Activated naive CD8-positive, alpha-beta T cell treated with anti-CD3 and anti-CD28 coated beads, Interleukin-2, amount 10 ng/mL, durations not matched to agents 7 days and 5 days (primary cell): ENCODE measurements around the gene ZBTB40. TPM values are rescaled to one million over a fixed set of nuclear protein-coding genes. Genes with fewer than 3 reads are reported as not detected.
A peak's percentile ranks its signal among the peaks of the same experiment; 100 is the strongest.

Experiments
- ATAC-seq: fragments of 150-1000 bp; cut with Tn5 transposase; one replicate; pipeline ENCODE4 v1.10.0; 2021; ENCODE audit warnings: low read depth, moderate library complexity
- POLR2A ChIA-PET: fragments of 350-600 bp; sonication (Branson Sonifier 250); formaldehyde crosslinking; loops from one replicate; lab custom pipeline; 2021; ENCODE audit warnings: antibody characterized with exemption; lab: Charles Lee
- DNase-seq: peaks from one replicate; pipeline ENCODE4 v3.0.0; 2021
- H3K27ac Mint-ChIP-seq: one replicate; pipeline ENCODE4 v1.8.0; 2022; ENCODE audit warnings: mild to moderate bottlenecking, mixed read lengths
- H3K27me3 Mint-ChIP-seq: one replicate; pipeline ENCODE4 v1.8.0; 2022; ENCODE audit warnings: mild to moderate bottlenecking, moderate library complexity, mixed read lengths
- H3K36me3 Mint-ChIP-seq: one replicate; pipeline ENCODE4 v1.8.0; 2021; ENCODE audit warnings: mild to moderate bottlenecking, mixed read lengths
- H3K4me1 Mint-ChIP-seq: one replicate; pipeline ENCODE4 v1.8.0; 2021; ENCODE audit warnings: mixed read lengths
- H3K4me3 Mint-ChIP-seq: one replicate; pipeline ENCODE4 v1.8.0; 2022; ENCODE audit warnings: mild to moderate bottlenecking, moderate library complexity, mixed read lengths
- H3K9me3 Mint-ChIP-seq: one replicate; pipeline ENCODE4 v1.8.0; 2021; ENCODE audit warnings: mixed read lengths
- total RNA-seq, 2 experiments: library from RNA; stranded (reverse); gene quantifications; one replicate each; pipeline ENCODE4 v1.2.3, GENCODE V29; 2021

The ZBTB40 gene, protein sequence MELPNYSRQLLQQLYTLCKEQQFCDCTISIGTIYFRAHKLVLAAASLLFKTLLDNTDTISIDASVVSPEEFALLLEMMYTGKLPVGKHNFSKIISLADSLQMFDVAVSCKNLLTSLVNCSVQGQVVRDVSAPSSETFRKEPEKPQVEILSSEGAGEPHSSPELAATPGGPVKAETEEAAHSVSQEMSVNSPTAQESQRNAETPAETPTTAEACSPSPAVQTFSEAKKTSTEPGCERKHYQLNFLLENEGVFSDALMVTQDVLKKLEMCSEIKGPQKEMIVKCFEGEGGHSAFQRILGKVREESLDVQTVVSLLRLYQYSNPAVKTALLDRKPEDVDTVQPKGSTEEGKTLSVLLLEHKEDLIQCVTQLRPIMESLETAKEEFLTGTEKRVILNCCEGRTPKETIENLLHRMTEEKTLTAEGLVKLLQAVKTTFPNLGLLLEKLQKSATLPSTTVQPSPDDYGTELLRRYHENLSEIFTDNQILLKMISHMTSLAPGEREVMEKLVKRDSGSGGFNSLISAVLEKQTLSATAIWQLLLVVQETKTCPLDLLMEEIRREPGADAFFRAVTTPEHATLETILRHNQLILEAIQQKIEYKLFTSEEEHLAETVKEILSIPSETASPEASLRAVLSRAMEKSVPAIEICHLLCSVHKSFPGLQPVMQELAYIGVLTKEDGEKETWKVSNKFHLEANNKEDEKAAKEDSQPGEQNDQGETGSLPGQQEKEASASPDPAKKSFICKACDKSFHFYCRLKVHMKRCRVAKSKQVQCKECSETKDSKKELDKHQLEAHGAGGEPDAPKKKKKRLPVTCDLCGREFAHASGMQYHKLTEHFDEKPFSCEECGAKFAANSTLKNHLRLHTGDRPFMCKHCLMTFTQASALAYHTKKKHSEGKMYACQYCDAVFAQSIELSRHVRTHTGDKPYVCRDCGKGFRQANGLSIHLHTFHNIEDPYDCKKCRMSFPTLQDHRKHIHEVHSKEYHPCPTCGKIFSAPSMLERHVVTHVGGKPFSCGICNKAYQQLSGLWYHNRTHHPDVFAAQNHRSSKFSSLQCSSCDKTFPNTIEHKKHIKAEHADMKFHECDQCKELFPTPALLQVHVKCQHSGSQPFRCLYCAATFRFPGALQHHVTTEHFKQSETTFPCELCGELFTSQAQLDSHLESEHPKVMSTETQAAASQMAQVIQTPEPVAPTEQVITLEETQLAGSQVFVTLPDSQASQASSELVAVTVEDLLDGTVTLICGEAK
- 10 to 100 TPM; 26.5 to 30.2 TPM for total RNA-seq

DNA sequence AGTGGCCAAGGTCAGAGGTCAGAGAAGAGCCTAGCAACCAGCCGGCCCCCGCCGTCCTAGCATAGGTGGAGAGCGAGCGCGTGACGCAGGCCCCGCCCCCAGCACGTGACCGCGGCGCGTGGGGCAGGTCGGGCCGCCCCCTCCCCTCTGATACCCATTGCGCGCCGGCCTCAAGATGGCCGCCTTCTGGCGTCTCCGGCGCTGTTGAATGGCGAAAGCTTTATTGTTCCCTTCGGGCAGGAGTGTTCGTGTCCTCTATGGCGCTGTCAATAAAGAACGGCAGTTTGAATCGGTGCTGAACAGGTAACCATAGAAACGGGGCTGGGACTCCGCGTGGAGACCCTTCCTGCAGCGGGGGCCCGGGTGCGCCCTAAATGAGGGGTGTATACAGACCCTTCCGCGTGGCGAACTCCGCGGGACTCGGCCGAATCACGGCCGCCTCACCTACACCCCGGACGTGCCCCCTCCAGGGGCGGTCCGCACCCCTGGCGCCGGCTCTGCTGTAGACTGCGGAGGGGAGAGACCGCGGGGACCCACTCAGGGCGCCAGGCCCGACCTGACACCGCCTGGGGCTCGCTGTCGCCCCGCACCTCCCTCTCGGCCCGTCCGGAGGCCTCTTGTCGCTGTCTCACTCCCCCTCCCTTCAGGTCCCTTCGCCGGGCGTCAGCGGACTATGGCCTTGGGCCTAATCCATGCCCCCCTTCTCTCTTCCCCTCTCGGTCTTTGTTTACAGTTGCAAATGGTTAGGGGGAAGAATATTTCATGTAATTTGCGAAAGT is at the start of gene ZBTB40:
ZBTB40 (plus strand) TSS at position 150 of the 779 bp plus-strand sequence. CDS start 38,098 bp downstream, outside the sequence.
- Mint-ChIP-seq H3K27me3 (no peaks in the 10 kb centered on the region), H3K9me3 (no peaks in the 10 kb centered on the region), H3K27ac (peak within 1 kb of the TSS; percentile 93), H3K36me3 (peaks cover 7% of the 10 kb centered on the region), H3K4me1 (peaks cover 20% of the 10 kb centered on the region), H3K4me3 (peak within 1 kb of the TSS; percentile 94)
- POLR2A ChIA-PET, result no interaction called here
- ATAC-seq (peak; percentile 93), DNase-seq (peak; percentile 96)

DNA sequence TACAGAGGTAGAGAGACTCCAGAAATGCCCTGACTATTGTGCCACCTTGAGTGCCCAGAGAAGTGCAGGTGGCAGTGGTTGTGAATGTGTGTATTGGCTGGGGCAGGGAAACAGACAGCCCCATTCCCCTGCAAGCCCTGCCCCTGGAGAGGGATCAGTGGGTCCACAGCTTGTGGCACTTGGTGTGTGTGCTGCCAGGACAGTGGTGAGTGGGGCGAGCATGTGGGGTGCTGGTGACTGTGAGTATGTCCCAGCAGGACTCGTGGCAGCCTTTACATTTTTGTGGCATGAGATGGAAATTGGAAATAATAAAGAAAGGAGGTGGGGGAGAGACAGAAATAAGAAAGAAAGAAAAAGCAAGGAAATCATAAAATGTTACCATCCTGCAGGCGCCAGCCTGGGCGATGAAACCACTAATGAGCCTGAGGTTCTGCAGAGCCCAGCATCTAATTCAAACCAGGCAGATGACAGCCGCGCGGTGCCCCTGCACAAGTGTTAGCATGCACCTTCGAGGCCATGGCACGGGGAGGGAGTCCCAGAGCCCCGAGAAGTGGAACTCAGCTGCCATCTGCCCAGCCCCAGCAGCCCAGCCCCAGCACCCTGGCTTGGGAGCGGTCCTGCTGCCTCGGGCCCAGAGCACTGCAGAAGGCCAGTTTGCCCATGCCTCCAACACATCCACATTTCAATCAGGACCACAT is 49.1 kb upstream of the ZBTB40 start:
- peaks cover 15% of the 10 kb centered on the region for H3K4me1 Mint-ChIP-seq
- no peak overlapping the region for H3K4me3 Mint-ChIP-seq
- H3K9me3 Mint-ChIP-seq, result no peaks in the 10 kb centered on the region
- POLR2A ChIA-PET, result no interaction called here
- DNase-seq (no peak), ATAC-seq (no peak)
- H3K27ac Mint-ChIP-seq, result no peak overlapping the region
- no peaks in the 10 kb centered on the region for H3K36me3 Mint-ChIP-seq
- peaks cover 76% of the 10 kb centered on the region for H3K27me3 Mint-ChIP-seq

DNA sequence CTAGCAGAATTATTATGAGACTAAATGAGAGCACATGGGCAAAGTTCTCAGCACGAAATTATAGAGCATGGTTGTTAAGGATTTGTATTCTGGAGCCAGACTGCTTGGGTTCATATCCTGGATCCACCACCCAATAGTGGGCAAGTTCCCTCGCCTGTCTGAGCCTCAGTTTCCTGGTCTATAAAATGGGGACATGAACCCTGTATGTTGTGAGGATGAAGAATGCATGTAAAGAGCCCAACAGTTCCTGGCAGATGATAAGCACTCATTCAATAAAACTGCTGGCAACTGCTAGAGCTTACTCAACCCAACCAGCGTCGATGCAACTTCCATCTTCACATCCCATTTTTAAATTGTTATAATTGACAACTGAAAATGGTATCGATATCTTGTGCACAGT is 47.2 kb upstream of the ZBTB40 start:
- no peak overlapping the region for H3K4me3 Mint-ChIP-seq
- no peaks in the 10 kb centered on the region for H3K36me3 Mint-ChIP-seq
- H3K4me1 Mint-ChIP-seq, result peaks cover 4% of the 10 kb centered on the region
- H3K27ac Mint-ChIP-seq, result no peak overlapping the region
- H3K9me3 Mint-ChIP-seq, result no peaks in the 10 kb centered on the region
- peaks cover 63% of the 10 kb centered on the region for H3K27me3 Mint-ChIP-seq
- POLR2A ChIA-PET, result no interaction called here
- no peak for DNase-seq
- no peak for ATAC-seq

GRCh38 chr1:22406722-22407495 is 44.7 kb upstream of the ZBTB40 start:
- ATAC-seq (no peak), DNase-seq (no peak)
- H3K4me1 Mint-ChIP-seq, result no peaks in the 10 kb centered on the region
- no peaks in the 10 kb centered on the region for H3K36me3 Mint-ChIP-seq
- H3K27me3 Mint-ChIP-seq, result peaks cover 48% of the 10 kb centered on the region
- H3K9me3 Mint-ChIP-seq, result no peaks in the 10 kb centered on the region
- POLR2A ChIA-PET, result no interaction called here
- no peak overlapping the region for H3K27ac Mint-ChIP-seq
- H3K4me3 Mint-ChIP-seq, result no peak overlapping the region

GRCh38 chr1:22408230-22408629 is 43.4 kb upstream of the ZBTB40 start:
- no peaks in the 10 kb centered on the region for H3K9me3 Mint-ChIP-seq
- POLR2A ChIA-PET, result no interaction called here

DNA sequence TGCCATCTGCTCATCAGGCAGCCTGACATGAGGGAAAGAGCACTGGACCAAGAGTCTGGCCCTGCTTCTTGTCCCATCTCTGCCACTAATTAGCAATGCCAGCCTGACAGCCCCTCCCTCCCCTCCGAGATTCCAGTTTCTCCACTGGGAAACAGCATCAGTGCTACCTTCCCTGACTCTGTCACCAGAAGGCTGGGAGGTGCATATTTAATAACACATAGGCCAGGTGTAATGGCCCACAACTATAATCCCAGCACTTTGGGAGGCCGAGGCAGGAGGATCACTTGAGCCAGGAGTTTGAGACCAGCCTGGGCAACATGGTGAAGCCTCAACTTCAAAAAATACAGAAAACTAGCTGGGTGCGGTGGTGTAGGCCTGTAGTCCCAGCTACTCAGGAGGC is 41.2 kb upstream of the ZBTB40 start:
- DNase-seq (no peak), ATAC-seq (no peak)
- H3K27me3 Mint-ChIP-seq, result peaks cover 29% of the 10 kb centered on the region
- no peak overlapping the region for H3K27ac Mint-ChIP-seq
- no peaks in the 10 kb centered on the region for H3K9me3 Mint-ChIP-seq
- H3K4me3 Mint-ChIP-seq, result no peak overlapping the region
- no peaks in the 10 kb centered on the region for H3K4me1 Mint-ChIP-seq
- POLR2A ChIA-PET, result no interaction called here
- H3K36me3 Mint-ChIP-seq, result no peaks in the 10 kb centered on the region

More at GRCh38 chr1:22408230-22408629, 43.4 kb upstream of the ZBTB40 start:
- ATAC-seq (no peak), DNase-seq (no peak)
- Mint-ChIP-seq H3K36me3 (no peaks in the 10 kb centered on the region), H3K27me3 (peaks cover 42% of the 10 kb centered on the region), H3K4me3 (no peak overlapping the region), H3K4me1 (no peaks in the 10 kb centered on the region), H3K27ac (no peak overlapping the region)

DNA sequence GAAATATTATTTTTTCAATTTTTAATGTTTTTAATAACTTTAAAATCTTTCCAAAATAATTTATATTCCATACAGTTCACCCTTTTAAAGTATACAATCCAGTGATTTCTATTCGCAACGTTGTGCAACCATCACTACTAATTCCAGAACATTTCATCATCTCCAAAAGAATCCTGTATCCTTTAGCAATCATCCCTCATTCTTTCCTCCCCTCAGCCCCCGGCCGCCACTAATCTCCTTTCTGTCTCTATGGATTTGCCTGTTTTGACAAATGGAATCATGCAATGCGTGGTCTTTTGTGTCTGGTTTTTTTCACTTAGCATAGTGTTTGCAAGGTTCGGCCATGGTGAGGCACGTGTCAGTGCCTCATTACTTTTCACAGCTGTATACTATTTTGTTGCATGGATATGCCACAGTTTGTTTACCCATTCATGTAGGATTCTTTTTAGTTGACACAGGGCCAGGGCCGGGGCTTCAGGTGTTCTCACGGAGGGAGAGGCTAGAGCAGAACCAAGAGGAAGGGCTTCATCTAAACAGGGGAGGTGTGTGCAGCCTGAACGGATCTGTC is 40.6 kb upstream of the ZBTB40 start:
- no peaks in the 10 kb centered on the region for H3K4me1 Mint-ChIP-seq
- ATAC-seq (no peak), DNase-seq (no peak)
- peaks cover 26% of the 10 kb centered on the region for H3K27me3 Mint-ChIP-seq
- no peak overlapping the region for H3K27ac Mint-ChIP-seq
- POLR2A ChIA-PET, result no interaction called here
- H3K9me3 Mint-ChIP-seq, result no peaks in the 10 kb centered on the region
- no peaks in the 10 kb centered on the region for H3K36me3 Mint-ChIP-seq
- no peak overlapping the region for H3K4me3 Mint-ChIP-seq

DNA sequence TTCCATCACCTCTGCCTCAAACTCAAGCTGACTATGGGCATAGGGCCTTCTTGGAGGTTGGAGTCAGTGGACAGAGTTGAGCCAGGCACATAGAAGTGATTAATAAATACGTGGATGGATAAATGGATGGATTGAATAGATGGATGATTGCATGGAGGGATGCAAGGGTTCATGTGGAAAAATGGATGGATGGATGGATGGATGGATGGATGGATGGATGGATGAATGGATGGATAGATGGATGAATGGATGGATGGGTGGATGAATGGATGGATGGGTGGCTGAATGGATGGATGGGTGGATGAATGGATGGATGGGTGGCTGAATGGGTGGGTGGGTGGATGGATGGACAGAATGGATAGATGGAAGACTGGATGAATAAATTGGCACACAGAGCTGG is 40.1 kb upstream of the ZBTB40 start:
- ATAC-seq (no peak), DNase-seq (no peak)
- Mint-ChIP-seq H3K9me3 (no peaks in the 10 kb centered on the region), H3K4me3 (no peak overlapping the region), H3K36me3 (no peaks in the 10 kb centered on the region), H3K27ac (no peak overlapping the region), H3K27me3 (peaks cover 24% of the 10 kb centered on the region), H3K4me1 (no peaks in the 10 kb centered on the region)
- POLR2A ChIA-PET, result no interaction called here

DNA sequence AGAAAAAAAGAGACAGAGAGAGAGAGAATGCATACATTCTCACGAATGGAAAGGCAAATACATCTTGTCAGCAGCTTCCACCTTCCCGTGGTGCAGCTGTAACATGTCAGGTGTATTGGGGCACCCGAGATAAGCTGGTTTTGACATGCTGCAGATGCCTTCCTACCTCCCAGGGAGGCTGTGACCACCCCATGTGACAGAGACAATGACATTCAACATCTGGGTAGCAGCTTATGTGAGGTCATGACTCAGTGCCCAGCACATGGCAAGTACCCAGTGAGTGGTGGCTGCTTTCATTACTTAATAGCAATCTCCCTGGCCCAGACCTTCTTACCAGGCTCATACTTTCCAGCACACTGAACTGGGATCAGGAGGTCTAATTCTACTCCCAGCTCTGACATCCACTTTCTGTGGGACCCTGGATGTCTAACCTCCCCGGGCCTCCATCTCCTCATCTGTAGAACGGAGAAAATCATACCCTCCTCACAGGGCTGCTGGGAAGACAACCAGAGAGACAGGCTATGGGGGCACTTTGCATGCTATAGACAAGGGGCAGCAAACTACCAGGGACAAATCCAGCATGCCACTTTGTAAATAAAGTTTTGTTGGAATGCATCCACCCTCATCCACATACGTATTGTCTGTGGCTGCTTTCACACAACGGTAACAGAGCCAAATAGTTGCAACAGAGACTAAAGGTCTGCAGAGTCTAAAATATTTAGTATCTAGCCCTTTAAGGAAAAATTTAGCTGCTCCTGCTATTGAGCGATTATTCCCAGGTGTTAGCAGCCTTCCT is 38.5 kb upstream of the ZBTB40 start:
- POLR2A ChIA-PET, result no interaction called here
- no peaks in the 10 kb centered on the region for H3K9me3 Mint-ChIP-seq
- peaks cover 29% of the 10 kb centered on the region for H3K27me3 Mint-ChIP-seq
- DNase-seq (no peak), ATAC-seq (no peak)
- H3K36me3 Mint-ChIP-seq, result no peaks in the 10 kb centered on the region
- no peaks in the 10 kb centered on the region for H3K4me1 Mint-ChIP-seq
- H3K4me3 Mint-ChIP-seq, result no peak overlapping the region
- no peak overlapping the region for H3K27ac Mint-ChIP-seq

DNA sequence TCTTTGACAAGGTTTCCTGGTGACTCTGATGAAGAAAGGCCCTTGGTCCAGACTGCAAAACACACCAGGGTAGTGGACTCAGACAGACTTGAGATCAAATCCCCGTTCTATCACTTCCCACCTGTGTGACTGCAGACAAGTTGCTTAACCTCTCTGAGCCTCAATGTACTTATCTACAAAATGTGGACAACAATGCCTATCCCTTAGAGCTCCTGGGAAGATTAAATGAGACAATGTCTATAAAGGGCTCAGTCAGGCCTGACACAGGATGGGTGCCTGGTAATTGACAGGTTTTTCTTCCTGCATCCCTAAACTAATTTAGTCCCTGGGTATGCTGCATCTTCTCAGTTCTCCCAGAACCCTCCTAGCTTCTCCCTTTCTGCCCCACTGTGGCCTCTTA is 37.9 kb upstream of the ZBTB40 start:
- Mint-ChIP-seq H3K9me3 (no peaks in the 10 kb centered on the region), H3K36me3 (no peaks in the 10 kb centered on the region), H3K27ac (no peak overlapping the region), H3K4me1 (no peaks in the 10 kb centered on the region), H3K4me3 (no peak overlapping the region), H3K27me3 (peaks cover 31% of the 10 kb centered on the region)
- DNase-seq, result no peak
- ATAC-seq, result no peak
- POLR2A ChIA-PET, result no interaction called here

DNA sequence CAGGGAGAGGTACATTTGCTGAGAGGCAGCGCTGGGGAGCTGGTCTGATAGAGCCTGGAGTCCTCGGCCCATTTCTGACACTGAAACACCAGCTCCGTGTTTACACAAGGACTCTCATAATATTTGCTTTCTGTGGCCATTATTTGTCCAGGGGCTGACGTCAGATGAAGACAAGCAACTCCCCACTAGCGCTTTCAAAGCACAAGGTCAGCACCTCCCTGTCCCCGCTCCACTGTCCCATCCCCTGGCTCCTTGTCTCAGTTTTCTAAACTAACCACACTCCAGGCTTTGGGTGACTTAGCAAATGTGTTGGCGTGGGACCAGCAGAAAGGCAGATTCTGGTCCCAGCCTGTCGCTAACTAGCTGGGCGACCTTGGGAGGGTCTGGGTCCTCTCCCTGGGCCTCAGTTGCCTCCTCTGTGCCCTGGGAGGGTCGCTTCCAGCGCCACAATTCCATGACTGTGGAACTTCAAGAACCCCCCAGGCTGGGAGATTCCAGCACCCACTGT is 37.4 kb upstream of the ZBTB40 start:
- Mint-ChIP-seq H3K4me1 (peaks cover 4% of the 10 kb centered on the region), H3K27ac (no peak overlapping the region), H3K36me3 (no peaks in the 10 kb centered on the region), H3K27me3 (peaks cover 36% of the 10 kb centered on the region), H3K4me3 (no peak overlapping the region), H3K9me3 (no peaks in the 10 kb centered on the region)
- POLR2A ChIA-PET, result no interaction called here
- no peak for DNase-seq
- no peak for ATAC-seq
